HG03469 (cell line): Measurements from ENCODE around the gene ZNF92.
A peak's percentile ranks its signal among the peaks of the same experiment; 100 is the strongest.
"Not testable (repeated sequence)": the region's sequence is repeated elsewhere in the genome, so short reads cannot be mapped to it uniquely, and the experiment has no call there.

Source experiments
- ATAC-seq: cut with Tn5 transposase; IDR thresholded peaks from one replicate; pipeline ENCODE4 v1.9.1; 2021; ENCODE audit warnings: mild to moderate bottlenecking, moderate library complexity, moderate number of reproducible peaks; ENCODE audit not compliant: unreplicated experiment

Gene ZNF92

DNA sequence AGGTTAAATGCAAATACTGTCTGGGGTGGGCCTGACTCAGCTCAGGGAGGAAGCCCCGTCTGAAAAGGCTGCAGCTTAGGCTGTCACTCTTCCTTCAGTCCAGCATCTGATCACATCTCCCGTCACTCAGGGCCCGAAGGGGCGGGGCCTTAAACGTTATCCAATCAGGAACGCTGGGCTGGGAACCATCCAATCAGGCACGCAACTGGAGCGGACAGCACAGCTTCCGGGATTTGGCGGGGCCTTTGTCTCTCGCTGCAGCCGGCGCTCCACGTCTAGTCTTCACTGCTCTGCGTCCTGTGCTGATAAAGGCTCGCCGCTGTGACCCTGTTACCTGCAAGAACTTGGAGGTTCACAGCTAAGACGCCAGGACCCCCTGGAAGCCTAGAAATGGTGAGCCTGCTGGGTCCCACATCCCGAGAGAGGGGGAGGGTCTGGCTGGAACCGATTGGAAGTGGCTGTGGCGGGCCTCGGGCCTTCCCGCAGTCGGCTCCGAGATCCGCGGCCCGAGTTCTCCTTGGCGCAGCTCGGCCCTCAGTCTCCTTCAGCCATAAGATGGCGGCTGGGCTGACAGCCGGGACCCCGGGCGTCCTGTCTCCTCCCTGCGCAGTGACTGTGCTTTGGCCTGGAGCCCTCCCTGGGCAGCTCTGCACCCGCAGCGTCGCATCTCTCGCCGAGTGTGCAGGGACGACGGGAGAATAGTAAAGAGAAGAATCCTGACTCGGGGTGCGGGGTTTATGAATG is at the start of gene ZNF92:
ZNF92 (plus strand) TSS at position 248 of the 744 bp plus-strand sequence; CDS start at position 391, 143 bp downstream.
- peak; percentile 100 for ATAC-seq

DNA sequence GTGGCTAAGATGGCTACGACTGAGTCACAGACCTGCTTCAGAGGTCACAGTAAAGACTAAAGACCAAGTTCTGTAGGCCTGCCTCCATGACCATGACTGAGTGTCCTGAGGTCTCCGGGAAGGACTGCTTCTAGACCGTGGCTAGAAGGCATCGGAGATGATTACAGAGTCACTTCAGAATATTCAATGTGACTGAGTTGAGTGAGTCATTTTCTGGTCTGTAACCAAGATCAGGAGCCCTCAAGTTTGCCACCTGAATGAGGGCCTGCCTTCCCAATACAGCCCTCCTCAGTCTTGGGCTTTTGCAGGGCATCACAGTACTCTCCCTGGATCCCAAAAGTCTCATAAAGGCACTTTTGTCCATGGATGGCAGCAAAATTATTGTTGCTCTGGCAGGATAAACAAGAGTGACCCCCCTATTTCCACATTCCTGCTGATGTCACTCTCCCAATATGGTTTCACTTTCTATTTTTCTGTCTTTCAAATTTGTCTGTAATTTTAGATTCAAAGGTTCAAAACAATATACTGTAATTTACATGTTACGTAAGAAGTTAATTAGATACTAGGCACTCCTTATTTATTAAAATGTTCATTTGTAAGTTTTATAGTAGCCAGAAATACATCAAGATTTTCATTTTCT is 47.7 kb upstream of the ZNF92 start:
- ATAC-seq = no peak

DNA sequence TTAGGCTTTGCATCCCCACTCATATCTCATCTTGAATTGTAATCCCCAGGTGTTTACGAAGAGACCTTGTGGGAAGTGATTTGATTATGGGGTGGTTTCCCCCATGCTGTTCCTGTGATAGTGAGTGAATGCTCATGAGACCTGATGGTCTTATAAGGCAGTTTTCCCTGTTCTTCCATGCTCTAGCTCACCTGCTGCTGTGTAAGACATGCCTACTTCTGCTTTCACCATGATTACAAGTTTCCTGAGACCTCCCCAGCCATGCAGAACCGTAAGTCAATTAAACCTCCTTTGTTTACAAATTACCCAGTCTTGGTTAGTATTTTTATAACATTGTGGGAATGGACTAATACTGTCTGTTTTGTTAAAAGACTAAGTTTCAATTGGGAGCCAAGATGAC is 35.3 kb upstream of the ZNF92 start:
- peak; percentile 79 for ATAC-seq

DNA sequence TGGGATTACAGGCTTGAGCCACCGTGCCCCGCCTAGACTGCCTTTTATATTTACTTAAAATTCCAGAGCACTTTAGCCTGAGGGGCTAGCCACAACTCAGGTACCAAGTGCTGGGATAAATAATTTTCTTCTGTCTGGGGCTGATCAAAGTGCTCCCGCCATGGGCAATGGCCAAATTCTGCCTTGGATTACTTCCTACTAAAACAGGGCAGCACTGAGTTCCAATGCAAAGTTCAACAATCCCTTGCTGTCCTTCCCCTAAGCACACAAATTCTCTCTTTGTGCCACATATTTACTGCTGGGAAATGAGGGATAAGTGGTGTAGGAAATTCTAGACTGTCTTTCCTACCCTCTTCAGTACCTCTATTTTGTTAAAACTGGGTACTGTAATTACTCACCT is 34.4 kb upstream of the ZNF92 start:
- ATAC-seq = no peak

DNA sequence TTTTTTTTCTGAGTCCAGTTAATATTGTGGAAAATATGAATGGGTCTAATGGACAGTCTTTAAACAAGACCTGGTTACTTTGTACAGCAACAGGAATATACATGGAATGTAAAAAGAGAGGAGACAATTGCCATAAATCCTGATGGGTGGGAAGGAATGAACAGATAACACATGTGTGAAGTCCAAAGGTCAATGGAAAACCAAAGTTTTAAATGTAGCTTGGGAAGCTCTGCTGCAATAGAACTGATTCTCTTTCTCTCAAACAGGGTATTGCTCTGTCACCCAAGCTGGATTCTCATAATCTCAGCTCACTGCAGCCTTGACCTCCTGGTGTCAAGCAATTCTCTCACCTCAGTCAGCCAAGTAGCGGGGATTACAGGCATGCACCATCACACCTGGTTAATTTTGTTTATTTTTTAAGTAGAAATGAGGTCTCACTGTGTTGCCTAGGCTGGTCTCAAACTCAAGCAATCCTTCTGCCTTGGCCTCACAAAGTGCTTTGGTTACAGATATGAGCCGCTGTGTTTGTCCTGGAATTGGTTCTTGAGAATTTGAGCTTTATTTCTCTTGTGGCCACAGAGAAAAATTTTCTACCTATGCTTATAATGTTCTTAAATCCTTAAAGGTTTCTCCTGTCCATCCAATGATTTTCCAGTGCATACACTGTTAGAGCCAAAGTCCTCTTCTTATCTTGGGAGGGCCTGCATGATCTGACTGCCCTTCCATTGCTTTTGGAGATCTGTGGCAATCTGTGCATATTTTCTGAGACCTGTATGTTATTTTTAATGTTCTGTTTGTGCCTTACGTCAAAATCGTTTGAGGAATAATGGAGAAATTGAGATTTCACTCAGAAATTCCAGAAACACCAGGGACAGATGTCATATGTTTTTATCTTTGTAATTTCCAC is 30.7 kb upstream of the ZNF92 start:
- no peak for ATAC-seq

DNA sequence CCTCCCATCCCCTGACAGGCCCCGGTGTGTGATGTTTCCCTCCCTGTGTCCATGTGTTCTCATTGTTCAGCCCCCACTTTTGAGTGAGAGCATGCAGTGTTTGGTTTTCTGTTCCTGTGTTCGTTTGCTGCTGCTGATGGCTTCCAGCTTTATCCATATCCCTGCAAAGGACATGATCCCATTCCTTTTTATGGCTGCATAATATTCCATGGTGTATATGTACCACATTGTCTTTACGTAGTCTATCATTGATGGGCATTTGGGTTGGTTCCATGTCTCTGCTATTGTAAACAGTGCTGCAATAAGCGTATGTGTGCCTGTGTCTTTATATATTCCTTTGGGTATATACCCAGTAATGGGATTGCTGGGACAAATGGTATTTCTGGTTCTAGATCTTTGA is 29.1 kb upstream of the ZNF92 start:
- ATAC-seq = not testable (repeated sequence)

DNA sequence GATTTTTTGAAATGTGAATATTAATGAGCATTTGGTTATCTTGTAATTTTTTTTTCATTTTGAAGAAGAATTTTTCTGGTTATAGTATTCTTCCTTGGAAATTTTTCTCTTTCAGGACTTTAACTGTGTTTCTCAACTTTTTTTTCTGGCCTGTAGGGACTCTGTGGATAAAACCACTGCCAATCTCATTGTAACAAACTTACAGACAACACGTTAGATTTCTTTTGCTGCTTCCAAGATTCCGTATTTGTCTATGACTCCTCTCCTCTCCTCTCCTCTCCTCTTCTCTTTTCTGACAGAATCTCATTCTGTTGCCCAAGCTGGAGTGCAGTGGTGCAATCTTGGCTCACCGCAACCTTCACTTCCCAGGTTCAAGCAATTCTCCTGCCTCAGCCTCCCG is 19.4 kb upstream of the ZNF92 start:
- ATAC-seq = no peak

DNA sequence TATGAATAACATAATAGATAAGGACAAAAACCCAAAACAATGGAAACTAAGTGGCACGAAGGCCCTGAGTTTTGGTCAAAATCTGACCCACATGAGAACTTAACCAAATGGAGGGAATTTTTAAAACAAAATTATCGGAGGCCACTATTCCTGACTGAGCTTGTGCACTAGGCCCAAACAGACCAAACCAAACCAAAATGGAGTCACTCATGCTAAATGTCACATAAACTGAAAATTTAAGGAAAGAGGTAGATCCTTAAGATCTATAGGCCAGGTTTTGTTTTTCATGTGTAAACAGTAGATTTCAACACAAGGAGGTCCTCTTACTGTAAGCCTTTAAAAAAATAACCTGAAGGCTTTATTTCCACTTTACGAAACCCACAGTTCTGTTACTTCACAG is 3.8 kb upstream of the ZNF92 start:
- no peak for ATAC-seq

DNA sequence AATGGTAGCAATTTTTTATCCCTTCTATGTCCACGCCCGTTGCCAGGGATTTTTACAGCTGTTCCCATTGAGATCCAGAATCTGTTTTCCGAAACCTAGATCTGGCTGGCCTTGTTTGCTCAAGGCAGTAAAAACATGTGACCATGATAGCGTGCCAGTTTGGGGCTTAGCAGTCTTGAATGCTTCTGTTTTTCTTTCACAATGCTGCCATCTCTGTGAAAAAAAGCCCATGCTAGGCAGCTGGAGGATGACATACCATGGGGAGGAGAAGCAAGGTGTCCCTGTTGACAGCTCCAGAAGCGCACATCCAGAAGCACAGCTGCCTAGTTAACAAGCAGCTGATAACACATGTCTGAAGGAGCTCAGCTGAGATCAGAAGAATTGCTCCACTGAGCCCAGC is 2.2 kb upstream of the ZNF92 start:
- ATAC-seq = no peak

DNA sequence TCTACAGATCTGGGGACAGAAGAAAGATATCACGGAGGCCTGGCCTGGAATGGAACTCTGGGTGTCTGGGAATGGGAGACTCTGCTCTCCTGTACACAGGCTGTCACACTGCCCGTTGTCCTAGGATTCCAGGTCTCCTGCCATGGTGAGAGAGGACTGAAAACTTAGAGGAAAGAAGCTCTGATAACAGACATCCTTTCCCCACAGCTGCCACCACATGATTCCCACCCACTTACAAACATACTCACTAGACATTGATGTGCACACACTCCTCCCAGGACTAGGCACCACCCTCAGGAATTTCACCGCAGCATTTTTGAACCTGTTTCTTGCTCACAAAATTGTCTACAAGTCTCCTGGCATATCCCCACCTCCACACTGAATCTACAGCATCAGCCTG is 5.7 kb downstream of the ZNF92 start:
- no peak for ATAC-seq

DNA sequence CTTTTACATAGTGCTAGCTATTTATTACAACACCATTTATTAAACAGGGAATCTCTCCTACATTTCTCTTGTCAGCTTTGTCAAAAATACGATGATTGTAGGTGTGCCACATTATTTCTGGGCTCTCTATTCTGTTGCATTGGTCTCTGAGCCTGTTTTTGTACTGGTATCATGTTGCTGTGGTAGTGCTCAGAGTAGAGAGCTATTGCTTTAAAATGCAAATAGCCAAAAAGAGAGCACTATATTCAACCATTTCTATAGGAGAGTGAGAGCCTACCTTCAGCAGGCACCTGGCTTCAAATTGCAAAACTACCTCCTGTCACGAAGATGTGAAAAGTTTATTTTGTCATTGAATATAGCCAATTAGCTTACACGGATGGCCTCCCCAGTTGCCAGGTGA is 8.1 kb downstream of the ZNF92 start:
- no peak for ATAC-seq

DNA sequence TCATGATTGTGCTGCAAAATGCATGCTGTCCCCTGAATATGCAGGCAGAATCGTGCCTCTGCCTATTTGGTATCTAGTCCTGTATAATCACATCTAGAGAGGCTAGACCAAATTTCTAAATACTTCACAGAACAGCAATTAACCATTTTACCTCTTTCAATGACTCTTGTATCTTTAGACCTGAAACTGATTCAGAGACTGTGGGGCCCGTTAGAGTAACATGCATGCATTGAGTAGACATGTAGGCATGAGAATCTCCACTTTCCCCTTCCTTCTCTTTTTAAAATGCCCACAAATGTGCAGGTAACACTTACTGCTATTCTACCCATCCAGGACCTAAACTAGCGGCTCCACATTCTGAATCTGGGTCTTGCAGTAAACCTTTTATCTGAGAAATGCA is 8.8 kb downstream of the ZNF92 start:
- ATAC-seq = no peak

DNA sequence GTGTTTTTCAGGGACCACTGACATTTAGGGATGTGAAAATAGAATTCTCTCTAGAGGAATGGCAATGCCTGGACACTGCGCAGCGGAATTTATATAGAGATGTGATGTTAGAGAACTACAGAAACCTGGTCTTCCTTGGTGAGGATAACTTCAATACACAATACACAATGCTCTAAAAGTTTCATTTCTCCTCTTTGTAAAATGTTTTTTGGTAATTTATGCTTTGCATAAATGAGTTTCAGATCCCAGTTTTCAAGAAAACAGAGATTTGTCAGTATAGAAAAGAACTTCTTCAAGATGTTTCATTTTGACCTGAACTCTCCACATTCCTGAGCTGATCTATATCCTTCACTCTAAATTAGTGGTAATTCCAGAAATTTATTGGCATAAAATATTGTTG is 14.2 kb downstream of the ZNF92 start:
- no peak for ATAC-seq

DNA sequence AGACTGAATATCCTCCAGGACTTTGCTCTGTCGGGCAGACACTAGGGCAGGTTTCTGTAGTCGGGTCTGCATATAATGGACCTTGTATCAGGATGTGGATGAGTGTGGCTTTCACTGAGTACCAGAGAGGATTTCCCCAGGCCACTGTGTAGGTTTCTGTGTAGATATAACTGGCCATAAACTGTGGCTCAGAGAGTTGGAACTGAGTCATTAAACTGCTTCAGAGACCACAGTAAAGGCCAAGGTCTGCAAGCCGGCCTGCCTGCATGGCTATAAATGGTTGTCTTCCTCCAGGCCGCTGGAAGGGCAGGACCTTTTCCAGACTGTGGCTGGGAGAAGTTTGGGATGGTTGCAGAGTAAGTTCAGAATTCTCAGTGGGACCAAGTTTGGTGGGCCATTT is 16.9 kb downstream of the ZNF92 start:
- peak; percentile 52 for ATAC-seq

DNA sequence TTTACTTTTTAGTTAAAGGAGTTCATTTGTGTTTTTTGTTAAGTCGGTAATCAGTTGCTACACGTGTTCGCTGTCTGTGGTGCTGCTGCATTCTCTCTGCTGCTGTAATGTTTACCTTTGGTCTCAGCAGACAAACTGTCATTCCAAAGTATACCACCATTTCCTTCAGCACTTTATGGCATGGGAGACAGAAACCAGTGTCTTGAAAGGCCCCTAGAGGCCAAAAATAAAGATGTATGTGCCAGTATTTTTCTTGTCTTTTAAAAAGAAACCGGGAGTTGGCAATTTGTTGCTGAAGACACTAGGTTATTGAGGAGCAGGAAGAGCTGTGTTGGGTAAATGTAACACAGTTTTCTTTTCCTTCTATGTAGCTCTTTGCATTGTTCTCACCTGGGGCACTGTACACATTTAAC is 24.1 kb downstream of the ZNF92 start:
- ATAC-seq = no peak

DNA sequence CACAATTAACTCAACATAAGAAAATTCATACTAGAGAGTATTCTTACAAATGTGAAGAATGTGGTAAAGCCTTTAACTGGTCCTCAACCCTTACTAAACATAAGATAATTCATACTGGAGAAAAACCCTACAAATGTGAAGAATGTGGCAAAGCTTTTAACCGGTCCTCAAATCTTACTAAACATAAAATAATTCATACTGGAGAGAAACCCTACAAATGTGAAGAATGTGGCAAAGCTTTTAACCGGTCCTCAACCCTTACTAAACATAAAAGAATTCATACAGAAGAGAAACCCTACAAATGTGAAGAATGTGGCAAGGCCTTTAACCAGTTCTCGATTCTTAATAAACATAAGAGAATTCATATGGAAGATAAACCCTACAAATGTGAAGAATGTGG is 25.0 kb downstream of the ZNF92 start:
- ATAC-seq = not testable (repeated sequence)

DNA sequence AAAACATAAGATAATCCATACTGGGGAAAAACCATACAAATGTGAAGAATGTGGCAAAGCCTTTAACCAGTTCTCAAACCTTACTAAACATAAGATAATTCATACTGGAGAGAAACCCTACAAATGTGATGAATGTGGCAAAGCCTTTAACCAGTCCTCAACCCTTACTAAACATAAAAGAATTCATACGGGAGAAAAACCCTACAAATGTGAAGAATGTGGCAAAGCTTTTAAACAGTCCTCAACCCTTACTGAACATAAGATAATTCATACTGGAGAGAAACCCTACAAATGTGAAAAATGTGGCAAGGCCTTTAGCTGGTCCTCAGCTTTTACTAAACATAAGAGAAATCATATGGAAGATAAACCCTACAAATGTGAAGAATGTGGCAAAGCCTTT is 25.4 kb downstream of the ZNF92 start:
- ATAC-seq = not testable (repeated sequence)

DNA sequence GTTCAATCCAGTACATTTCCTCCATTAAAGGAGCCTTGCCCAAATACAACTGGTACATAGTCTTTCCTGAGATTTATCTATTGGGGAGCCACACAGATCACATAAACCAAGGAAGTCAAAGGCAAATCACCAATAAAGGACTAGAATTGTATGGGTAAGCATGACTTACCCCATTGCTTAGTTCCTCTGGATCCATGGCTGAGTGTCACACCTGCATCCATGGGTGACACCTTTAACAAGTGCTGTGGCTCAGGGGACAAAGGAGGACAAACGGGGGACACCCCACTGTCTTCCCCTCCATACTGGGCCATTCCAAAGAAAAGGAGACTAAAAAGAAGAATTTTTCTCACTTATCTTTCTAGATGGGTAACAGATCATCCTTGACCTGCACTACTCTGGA is 30.4 kb downstream of the ZNF92 start:
- ATAC-seq = no peak

DNA sequence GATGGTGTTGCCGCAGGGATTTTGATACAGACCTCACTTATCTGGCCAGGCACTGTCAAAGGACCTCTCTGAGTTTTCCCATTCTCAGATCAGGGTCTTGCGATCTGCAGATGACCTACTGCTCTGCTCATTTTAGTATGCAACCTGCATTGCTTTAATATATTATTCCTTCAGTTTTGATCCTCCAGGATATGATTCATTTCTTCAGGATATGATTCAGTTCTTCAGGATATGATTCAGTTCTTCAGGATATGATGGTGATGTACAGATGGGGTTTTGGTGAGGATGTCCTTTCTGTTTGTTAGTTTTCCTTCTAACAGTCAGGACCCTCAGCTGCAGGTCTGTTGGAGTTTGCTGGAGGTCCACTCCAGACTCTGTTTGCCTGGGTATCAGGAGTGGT is 33.1 kb downstream of the ZNF92 start:
- not testable (repeated sequence) for ATAC-seq

DNA sequence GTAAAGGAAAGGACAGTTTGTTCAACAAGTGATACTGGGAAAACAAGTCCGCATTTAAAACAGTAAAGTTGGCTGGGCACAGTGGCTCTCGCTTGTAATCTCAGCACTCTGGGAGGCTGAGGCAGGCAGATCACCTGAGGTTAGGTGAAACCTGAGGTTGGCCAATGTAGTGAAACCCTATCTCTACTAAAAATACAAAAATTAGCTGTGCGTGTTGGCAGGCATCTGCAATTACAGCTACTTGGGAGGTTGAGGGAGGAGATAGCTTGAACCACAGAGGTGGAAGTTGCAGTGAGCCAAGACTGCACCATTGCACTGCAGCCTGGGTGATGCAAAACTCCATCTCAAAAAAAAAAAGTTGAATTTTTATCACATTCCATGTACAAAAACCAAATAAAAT is 35.7 kb downstream of the ZNF92 start:
- ATAC-seq = no peak

DNA sequence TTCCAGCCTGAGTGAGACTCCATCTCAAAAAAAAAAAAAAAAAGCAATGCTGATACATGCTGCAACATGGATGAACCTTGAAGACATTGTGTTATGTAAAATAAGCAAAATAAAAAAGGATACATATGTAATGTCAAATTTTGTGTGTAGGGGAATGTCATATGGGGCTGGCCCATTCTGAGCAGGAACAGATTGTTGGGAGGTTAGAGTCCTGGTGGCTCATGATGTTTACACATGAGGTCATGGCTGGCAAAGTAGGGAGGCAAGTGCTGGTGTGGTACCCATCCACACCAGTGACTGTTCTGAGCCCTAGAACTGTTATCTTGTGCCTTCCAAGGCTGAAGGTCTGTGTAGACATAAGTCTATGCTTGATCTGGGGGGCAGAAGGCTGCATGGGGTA is 37.6 kb downstream of the ZNF92 start:
- ATAC-seq = no peak

DNA sequence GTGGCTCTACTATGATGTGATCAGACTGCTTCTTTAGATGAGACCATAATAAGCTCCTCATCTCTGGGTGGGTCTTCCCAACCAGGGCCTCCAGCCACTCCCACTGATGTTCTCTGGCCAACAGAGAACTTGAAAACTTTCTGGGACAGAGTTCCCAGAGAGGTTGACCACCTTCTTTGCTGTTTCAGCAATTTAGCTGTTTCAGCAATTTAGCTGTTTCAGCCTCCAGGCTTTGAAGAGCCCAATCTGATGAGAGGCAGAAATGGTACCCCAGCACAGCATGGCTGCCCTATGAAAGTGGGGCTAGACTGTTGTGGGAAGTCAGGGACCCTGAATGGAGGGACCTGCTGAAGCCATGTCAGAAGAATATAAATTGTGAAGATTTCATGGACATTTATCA is 49.0 kb downstream of the ZNF92 start:
- ATAC-seq = no peak
